C4-2B (cell line): ENCODE data around the gene TK2.
"Not testable (repeated sequence)": the region's sequence is repeated elsewhere in the genome, so short reads cannot be mapped to it uniquely, and the experiment has no call there.

Experiments
- ZFX ChIP-seq: fragments of 450-650 bp; IDR thresholded peaks from 2 replicates; pipeline ENCODE4 v1.6.1; 2017
- TF ChIP-seq, protein P1 (sequence below): fragments of 450-650 bp; conservative IDR thresholded peaks from 2 replicates; pipeline ENCODE4 v1.5.1; 2017; ENCODE audit warnings: mild to moderate bottlenecking

DNA sequence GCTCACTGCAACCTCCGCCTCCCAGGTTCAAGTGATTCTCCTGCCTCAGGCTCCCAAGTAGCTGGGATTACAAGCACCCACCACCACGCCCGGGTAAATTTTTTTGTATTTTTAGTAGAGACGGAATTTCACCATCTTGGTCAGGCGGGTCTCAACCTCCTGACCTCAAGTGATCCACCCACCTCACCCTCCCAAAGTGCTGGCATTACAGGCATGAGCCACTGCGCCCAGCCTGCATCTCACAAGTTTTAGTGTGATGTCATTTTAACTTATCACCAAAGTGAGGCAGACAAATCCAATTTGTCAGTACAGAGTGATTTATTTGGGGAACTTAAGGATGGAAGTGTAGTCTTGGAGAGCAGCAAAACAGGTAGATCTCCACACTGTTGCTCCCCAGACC lies 83.3 kb downstream of the TK2 start:
- TF ChIP-seq, protein P1, sequence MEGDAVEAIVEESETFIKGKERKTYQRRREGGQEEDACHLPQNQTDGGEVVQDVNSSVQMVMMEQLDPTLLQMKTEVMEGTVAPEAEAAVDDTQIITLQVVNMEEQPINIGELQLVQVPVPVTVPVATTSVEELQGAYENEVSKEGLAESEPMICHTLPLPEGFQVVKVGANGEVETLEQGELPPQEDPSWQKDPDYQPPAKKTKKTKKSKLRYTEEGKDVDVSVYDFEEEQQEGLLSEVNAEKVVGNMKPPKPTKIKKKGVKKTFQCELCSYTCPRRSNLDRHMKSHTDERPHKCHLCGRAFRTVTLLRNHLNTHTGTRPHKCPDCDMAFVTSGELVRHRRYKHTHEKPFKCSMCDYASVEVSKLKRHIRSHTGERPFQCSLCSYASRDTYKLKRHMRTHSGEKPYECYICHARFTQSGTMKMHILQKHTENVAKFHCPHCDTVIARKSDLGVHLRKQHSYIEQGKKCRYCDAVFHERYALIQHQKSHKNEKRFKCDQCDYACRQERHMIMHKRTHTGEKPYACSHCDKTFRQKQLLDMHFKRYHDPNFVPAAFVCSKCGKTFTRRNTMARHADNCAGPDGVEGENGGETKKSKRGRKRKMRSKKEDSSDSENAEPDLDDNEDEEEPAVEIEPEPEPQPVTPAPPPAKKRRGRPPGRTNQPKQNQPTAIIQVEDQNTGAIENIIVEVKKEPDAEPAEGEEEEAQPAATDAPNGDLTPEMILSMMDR, result not testable (repeated sequence)
- TF ChIP-seq ZFX, result not testable (repeated sequence)
